HepG2 (cell line): ENCODE data around the gene CYP2A6. TPM values are rescaled to one million over a fixed set of nuclear protein-coding genes. Genes with fewer than 3 reads are reported as not detected.

Experiments used
- CHD2 ChIP-seq: IDR thresholded peaks from 2 replicates; pipeline ENCODE4 v1.6.1; 2011; ENCODE audit warnings: low read depth, low read length, improper control_type of control experiment
- KDM3A ChIP-seq: IDR thresholded peaks from 2 replicates; pipeline ENCODE4 v1.6.1; 2018; ENCODE audit warnings: low read depth, missing compliant biosample characterization
- NCOA5 ChIP-seq: sonication (generic); formaldehyde crosslinking; IDR thresholded peaks from 2 replicates; pipeline ENCODE4 v1.4.0; 2020; ENCODE audit warnings: missing genetic modification reagents
- NFE2L1 ChIP-seq: sonication (generic); formaldehyde crosslinking; IDR thresholded peaks from 2 replicates; pipeline ENCODE4 v1.4.0; 2020; ENCODE audit warnings: missing genetic modification reagents, mild to moderate bottlenecking, borderline replicate concordance
- POLR2A ChIP-seq, 2 experiments: IDR thresholded peaks; 2 replicates each; pipeline ENCODE4 v1.6.1; 2011; ENCODE audit warnings: low read depth in 2 of 2, low read length in 2 of 2, mild to moderate bottlenecking in 1 of 2, moderate library complexity in 1 of 2; ENCODE audit not compliant: insufficient read depth in 1 of 2
- RBAK ChIP-seq: sonication (generic); formaldehyde crosslinking; IDR thresholded peaks from 2 replicates; pipeline ENCODE4 v1.5.1; 2020; ENCODE audit warnings: mild to moderate bottlenecking, missing genetic modification reagents
- RBM39 ChIP-seq: fragments of 200-400 bp; formaldehyde crosslinking; IDR thresholded peaks from one replicate; pipeline ENCODE4 v1.6.1; 2018; ENCODE audit warnings: antibody characterized with exemption, mild to moderate bottlenecking, low read depth, low read length; ENCODE audit not compliant: poor library complexity, severe bottlenecking
- SALL1 ChIP-seq: sonication (generic); formaldehyde crosslinking; IDR thresholded peaks from 2 replicates; pipeline ENCODE4 v1.8.0; 2022; ENCODE audit warnings: mild to moderate bottlenecking, missing genetic modification reagents
- TRIM24 ChIP-seq: sonication (generic); formaldehyde crosslinking; IDR thresholded peaks from 2 replicates; pipeline ENCODE4 v1.8.0; 2022; ENCODE audit warnings: mild to moderate bottlenecking, missing genetic modification reagents
- ZBTB2 ChIP-seq: sonication (generic); formaldehyde crosslinking; IDR thresholded peaks from 2 replicates; pipeline ENCODE4 v1.8.0; 2022; ENCODE audit warnings: low read depth, missing genetic modification reagents
- ZFP41 ChIP-seq: sonication (generic); formaldehyde crosslinking; IDR thresholded peaks from 2 replicates; pipeline ENCODE4 v1.4.0; 2020; ENCODE audit warnings: mild to moderate bottlenecking, missing genetic modification reagents, borderline replicate concordance
- ZNF563 ChIP-seq: sonication (generic); formaldehyde crosslinking; IDR thresholded peaks from 2 replicates; pipeline ENCODE4 v1.8.0; 2022; ENCODE audit warnings: mild to moderate bottlenecking, moderate library complexity, missing genetic modification reagents
- ZNF644 ChIP-seq: IDR thresholded peaks from 2 replicates; pipeline ENCODE4 v1.6.1; 2016; ENCODE audit warnings: low read depth
- ZNF775 ChIP-seq: sonication (generic); formaldehyde crosslinking; IDR thresholded peaks from 2 replicates; pipeline ENCODE4 v1.4.0; 2020; ENCODE audit warnings: missing genetic modification reagents, mild to moderate bottlenecking, moderate library complexity, borderline replicate concordance
- polyA plus RNA-seq, 8 experiments: library from polyadenylated mRNA; depleted of rRNA in 3 of 8; stranded (reverse) in 7 of 8; unstranded in 1 of 8; fragments of >200 nt; fragmentation: Illumina TruSeq in 4 of 8; extraction: Trizol in 4 of 8; gene quantifications; 2 replicates each; pipeline versions ENCODE4 v1.2.1 to v1.2.3, GENCODE V29; 2011 to 2016; ENCODE audit warnings: low read depth in 4 of 8, missing spikeins in 1 of 8, mixed read lengths in 1 of 8; ENCODE audit not compliant: insufficient read depth in 1 of 8
- total RNA-seq, 5 experiments: library from RNA; depleted of rRNA; stranded (reverse); fragments of >200 nt; fragmentation: Illumina TruSeq; extraction: Trizol; gene quantifications; 2 replicates each; pipeline ENCODE4 v1.2.3, GENCODE V29; 2016; ENCODE audit warnings: low read depth in 1 of 5
- TF ChIP-seq, protein P1 (sequence below): sonication (generic); formaldehyde crosslinking; IDR thresholded peaks from 2 replicates; pipeline ENCODE4 v1.4.0; 2020; ENCODE audit warnings: mild to moderate bottlenecking, missing genetic modification reagents
- TF ChIP-seq, protein P2 (sequence below): sonication (generic); formaldehyde crosslinking; IDR thresholded peaks from 2 replicates; pipeline ENCODE4 v1.4.0; 2020; ENCODE audit warnings: mild to moderate bottlenecking, missing genetic modification reagents
- TF ChIP-seq, protein P3 (sequence below), 2 experiments: sonication (generic) in 1 of 2; formaldehyde crosslinking in 1 of 2; IDR thresholded peaks; 2 replicates each; pipeline versions ENCODE4 v1.4.0 to v1.6.1; 2018 to 2020; ENCODE audit warnings: missing genetic modification reagents in 2 of 2, borderline replicate concordance in 1 of 2, low read depth in 1 of 2, mild to moderate bottlenecking in 1 of 2, missing biosample characterization in 1 of 2
- TF ChIP-seq, protein P4 (sequence below): sonication (generic); formaldehyde crosslinking; IDR thresholded peaks from 2 replicates; pipeline ENCODE4 v1.9.0; 2021; ENCODE audit warnings: missing genetic modification reagents, mild to moderate bottlenecking, borderline replicate concordance
- TF ChIP-seq, protein P5 (sequence below): sonication (generic); formaldehyde crosslinking; IDR thresholded peaks from 2 replicates; pipeline ENCODE4 v1.5.0; 2020; ENCODE audit warnings: missing genetic modification reagents

Gene CYP2A6
- total and polyA plus RNA-seq, 2 of the 13 experiments (the other 11 are each of a cell fraction or from before 2014, with no cell fraction given), result not detected

DNA sequence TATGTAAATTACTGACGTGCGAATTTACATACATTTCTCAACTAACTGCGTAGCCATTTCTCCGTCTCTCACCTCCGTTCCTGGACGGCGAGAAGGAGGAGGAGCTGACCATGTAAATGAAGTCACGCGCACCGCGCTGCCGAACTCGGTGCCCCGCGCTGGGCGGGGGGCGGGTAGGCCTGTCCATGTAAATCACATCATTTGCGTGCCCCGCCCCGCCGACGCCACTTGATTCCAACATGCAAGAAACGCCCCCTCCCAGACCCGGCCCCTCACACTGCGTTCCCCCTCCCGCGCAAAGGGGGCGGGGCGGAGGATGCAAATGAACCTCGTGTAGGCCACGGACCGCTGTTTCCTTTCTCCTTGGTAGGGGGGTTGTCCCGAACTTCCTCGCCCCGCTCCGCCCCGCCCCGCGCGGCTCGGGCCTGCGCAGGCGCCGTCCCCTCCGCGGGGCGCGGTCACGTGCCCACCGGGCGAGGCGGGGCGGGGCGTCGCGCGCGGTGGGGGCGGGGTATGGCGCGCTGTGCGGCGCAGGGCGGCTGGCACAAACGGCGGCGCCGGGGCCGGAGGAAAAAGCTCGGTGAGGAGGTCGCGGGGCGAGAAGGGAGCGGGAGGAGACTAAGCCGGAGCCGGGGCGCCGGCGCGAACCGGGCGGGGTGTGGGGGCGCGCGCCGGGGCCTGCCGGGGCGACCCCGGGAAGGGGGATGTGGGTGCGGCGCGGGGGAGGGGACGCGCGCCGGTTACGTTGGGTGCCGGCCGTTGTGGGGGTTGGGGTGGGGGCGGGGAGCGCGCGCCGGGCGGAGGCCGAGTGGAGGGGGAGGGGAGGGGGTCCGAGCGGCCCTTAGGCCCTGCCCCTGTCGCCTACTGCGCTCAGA is 51.3 kb downstream of the CYP2A6 start, which contains the start of gene EGLN2 (continued):
- TF ChIP-seq ZBTB2 (CRISPR knock-in tag) (no peak), ZNF644 (CRISPR knock-in tag) (no peak), ZNF563 (CRISPR knock-in tag) (no peak), TRIM24 (CRISPR knock-in tag) (no peak), POLR2A (IDR thresholded peaks at IDR 0.05; ENCODE audit: insufficient read depth in 1 of 2, low read depth in 2 of 2, low read length in 2 of 2) (peak in 1 of 2 experiments; percentile 53; a peak in 2 of 4 replicates), NCOA5 (CRISPR knock-in tag) (no peak), CHD2 (no peak), ZFP41 (CRISPR knock-in tag) (no peak), RBAK (CRISPR knock-in tag) (no peak), ZNF775 (CRISPR knock-in tag) (no peak), RBM39 (no peak), KDM3A (CRISPR knock-in tag) (no peak), NFE2L1 (CRISPR knock-in tag) (no peak), SALL1 (0 out of 2 replicates have a peak, but pooled peaks have one; percentile 32)
- TF ChIP-seq, protein P1, sequence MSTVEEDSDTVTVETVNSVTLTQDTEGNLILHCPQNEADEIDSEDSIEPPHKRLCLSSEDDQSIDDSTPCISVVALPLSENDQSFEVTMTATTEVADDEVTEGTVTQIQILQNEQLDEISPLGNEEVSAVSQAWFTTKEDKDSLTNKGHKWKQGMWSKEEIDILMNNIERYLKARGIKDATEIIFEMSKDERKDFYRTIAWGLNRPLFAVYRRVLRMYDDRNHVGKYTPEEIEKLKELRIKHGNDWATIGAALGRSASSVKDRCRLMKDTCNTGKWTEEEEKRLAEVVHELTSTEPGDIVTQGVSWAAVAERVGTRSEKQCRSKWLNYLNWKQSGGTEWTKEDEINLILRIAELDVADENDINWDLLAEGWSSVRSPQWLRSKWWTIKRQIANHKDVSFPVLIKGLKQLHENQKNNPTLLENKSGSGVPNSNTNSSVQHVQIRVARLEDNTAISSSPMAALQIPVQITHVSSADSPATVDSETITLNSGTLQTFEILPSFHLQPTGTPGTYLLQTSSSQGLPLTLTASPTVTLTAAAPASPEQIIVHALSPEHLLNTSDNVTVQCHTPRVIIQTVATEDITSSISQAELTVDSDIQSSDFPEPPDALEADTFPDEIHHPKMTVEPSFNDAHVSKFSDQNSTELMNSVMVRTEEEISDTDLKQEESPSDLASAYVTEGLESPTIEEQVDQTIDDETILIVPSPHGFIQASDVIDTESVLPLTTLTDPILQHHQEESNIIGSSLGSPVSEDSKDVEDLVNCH (CRISPR knock-in tag), result no peak
- TF ChIP-seq, protein P2, sequence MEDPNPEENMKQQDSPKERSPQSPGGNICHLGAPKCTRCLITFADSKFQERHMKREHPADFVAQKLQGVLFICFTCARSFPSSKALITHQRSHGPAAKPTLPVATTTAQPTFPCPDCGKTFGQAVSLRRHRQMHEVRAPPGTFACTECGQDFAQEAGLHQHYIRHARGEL, result no peak
- TF ChIP-seq, protein P3, sequence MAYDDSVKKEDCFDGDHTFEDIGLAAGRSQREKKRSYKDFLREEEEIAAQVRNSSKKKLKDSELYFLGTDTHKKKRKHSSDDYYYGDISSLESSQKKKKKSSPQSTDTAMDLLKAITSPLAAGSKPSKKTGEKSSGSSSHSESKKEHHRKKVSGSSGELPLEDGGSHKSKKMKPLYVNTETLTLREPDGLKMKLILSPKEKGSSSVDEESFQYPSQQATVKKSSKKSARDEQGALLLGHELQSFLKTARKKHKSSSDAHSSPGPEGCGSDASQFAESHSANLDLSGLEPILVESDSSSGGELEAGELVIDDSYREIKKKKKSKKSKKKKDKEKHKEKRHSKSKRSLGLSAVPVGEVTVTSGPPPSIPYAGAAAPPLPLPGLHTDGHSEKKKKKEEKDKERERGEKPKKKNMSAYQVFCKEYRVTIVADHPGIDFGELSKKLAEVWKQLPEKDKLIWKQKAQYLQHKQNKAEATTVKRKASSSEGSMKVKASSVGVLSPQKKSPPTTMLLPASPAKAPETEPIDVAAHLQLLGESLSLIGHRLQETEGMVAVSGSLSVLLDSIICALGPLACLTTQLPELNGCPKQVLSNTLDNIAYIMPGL (CRISPR knock-in tag; IDR thresholded peaks at IDR 0.05; ENCODE audit: borderline replicate concordance in 1 of 2, low read depth in 1 of 2), result no peak; a peak in 2 of 4 replicates
- TF ChIP-seq, protein P4, sequence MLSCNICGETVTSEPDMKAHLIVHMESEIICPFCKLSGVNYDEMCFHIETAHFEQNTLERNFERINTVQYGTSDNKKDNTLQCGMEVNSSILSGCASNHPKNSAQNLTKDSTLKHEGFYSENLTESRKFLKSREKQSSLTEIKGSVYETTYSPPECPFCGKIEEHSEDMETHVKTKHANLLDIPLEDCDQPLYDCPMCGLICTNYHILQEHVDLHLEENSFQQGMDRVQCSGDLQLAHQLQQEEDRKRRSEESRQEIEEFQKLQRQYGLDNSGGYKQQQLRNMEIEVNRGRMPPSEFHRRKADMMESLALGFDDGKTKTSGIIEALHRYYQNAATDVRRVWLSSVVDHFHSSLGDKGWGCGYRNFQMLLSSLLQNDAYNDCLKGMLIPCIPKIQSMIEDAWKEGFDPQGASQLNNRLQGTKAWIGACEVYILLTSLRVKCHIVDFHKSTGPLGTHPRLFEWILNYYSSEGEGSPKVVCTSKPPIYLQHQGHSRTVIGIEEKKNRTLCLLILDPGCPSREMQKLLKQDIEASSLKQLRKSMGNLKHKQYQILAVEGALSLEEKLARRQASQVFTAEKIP (CRISPR knock-in tag), result no peak
- TF ChIP-seq, protein P5, sequence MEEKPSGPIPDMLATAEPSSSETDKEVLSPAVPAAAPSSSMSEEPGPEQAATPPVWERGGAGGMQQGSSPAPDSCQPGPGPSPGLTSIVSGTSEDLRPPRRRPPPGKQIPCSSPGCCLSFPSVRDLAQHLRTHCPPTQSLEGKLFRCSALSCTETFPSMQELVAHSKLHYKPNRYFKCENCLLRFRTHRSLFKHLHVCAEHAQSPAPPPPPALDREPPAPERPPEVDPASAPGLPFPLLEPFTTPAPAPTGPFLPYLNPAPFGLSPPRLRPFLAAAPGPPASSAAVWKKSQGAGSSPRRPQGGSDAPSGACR, result no peak
